HFFc6 (cell line): ENCODE data around the gene SNX30. TPM values are rescaled to one million over a fixed set of nuclear protein-coding genes. Genes with fewer than 3 reads are reported as not detected.
A peak's percentile ranks its signal among the peaks of the same experiment; 100 is the strongest.

Experiments
- DNase-seq: peaks from one replicate; pipeline ENCODE4 v3.0.0-alpha.2; 2018
- H3K27ac Mint-ChIP-seq: 2 replicates; pipeline ENCODE4 v1.8.0; 2020; ENCODE audit warnings: mild to moderate bottlenecking, mixed read lengths
- H3K27me3 Mint-ChIP-seq: 2 replicates; pipeline ENCODE4 v1.8.0; 2021; ENCODE audit warnings: mild to moderate bottlenecking, moderate library complexity, mixed read lengths; ENCODE audit not compliant: insufficient read depth
- H3K36me3 Mint-ChIP-seq: 2 replicates; pipeline ENCODE4 v1.8.0; 2021; ENCODE audit warnings: low read depth, mixed read lengths
- H3K4me1 Mint-ChIP-seq: 2 replicates; pipeline ENCODE4 v1.8.0; 2020; ENCODE audit warnings: low read depth, mixed read lengths
- H3K4me3 Mint-ChIP-seq: 2 replicates; pipeline ENCODE4 v1.8.0; 2020; ENCODE audit warnings: mild to moderate bottlenecking, moderate library complexity, mixed read lengths
- H3K9me3 Mint-ChIP-seq: 2 replicates; pipeline ENCODE4 v1.8.0; 2020; ENCODE audit warnings: mild to moderate bottlenecking, mixed read lengths
- total RNA-seq, 6 experiments: library from RNA; stranded (reverse); fragmentation: NEBNext Ultra II Directional; extraction: Animal tissue kit (Norgen Biotek cat#: 25700); gene quantifications; 2 replicates in 1 of 6; 3 replicates in 5 of 6; pipeline ENCODE4 v1.2.3, GENCODE V29; 2021
- TF ChIP-seq, protein P1 (sequence below): fragments of 200-600 bp; sonication (generic); IDR thresholded peaks from 2 replicates; pipeline ENCODE4 v1.5.0; 2021; ENCODE audit warnings: antibody characterized with exemption, mild to moderate bottlenecking

The SNX30 gene
- total RNA-seq, 6 experiments from 2014 or later = 11.1 to 14.9 (median 13.9) TPM

DNA sequence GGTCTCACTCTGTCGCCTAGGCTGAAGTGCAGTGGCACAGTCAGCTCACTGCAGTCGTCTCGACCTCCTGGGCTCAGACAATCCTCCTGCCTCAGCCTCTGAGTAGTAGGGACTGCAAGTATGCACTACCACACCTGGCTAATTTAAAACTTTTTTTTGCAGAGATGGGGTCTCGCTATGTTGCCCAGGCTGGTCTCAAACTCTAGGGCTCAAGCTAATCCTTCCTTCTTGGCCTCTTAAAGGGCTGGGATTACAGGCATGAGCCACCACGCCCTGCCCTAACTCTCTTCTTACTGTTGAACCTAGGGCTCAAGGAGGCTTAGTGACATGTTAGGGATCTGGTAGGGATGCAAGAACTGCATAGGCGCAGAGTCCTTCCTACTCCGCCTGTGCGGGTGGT lies 65.3 kb downstream of the SNX30 start:
- Mint-ChIP-seq H3K4me1 (peaks cover 16% of the 10 kb centered on the region), H3K36me3 (peaks cover 7% of the 10 kb centered on the region), H3K9me3 (no peaks in the 10 kb centered on the region), H3K27me3 (no peaks in the 10 kb centered on the region; the same call in none of the 2 replicates), H3K27ac (no peak overlapping the region), H3K4me3 (no peak overlapping the region)
- TF ChIP-seq, protein P1, sequence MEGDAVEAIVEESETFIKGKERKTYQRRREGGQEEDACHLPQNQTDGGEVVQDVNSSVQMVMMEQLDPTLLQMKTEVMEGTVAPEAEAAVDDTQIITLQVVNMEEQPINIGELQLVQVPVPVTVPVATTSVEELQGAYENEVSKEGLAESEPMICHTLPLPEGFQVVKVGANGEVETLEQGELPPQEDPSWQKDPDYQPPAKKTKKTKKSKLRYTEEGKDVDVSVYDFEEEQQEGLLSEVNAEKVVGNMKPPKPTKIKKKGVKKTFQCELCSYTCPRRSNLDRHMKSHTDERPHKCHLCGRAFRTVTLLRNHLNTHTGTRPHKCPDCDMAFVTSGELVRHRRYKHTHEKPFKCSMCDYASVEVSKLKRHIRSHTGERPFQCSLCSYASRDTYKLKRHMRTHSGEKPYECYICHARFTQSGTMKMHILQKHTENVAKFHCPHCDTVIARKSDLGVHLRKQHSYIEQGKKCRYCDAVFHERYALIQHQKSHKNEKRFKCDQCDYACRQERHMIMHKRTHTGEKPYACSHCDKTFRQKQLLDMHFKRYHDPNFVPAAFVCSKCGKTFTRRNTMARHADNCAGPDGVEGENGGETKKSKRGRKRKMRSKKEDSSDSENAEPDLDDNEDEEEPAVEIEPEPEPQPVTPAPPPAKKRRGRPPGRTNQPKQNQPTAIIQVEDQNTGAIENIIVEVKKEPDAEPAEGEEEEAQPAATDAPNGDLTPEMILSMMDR = no peak
- DNase-seq = no peak

DNA sequence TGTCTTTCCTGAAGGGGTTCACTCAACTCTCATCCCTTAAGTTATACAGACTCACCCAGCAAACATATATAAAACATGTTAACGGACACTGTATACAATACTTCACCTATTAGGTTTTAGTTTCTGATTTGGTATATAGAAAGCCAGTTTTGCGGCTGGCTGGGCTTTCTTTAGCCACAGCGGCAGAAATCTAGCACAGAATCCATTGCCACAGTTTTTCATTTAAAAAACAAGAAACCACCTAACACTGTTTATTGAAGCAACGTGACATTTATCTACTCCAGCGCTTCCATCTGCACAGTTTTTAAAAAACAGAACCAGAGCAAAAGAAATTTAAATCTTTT lies 67.3 kb downstream of the SNX30 start:
- no peak for DNase-seq
- H3K9me3 Mint-ChIP-seq = no peaks in the 10 kb centered on the region
- H3K27me3 Mint-ChIP-seq = no peaks in the 10 kb centered on the region; the same call in none of the 2 replicates
- H3K27ac Mint-ChIP-seq = no peak overlapping the region
- H3K4me3 Mint-ChIP-seq = no peak overlapping the region
- TF ChIP-seq, protein P1 = no peak
- peaks cover 7% of the 10 kb centered on the region for H3K36me3 Mint-ChIP-seq
- peaks cover 19% of the 10 kb centered on the region for H3K4me1 Mint-ChIP-seq

DNA sequence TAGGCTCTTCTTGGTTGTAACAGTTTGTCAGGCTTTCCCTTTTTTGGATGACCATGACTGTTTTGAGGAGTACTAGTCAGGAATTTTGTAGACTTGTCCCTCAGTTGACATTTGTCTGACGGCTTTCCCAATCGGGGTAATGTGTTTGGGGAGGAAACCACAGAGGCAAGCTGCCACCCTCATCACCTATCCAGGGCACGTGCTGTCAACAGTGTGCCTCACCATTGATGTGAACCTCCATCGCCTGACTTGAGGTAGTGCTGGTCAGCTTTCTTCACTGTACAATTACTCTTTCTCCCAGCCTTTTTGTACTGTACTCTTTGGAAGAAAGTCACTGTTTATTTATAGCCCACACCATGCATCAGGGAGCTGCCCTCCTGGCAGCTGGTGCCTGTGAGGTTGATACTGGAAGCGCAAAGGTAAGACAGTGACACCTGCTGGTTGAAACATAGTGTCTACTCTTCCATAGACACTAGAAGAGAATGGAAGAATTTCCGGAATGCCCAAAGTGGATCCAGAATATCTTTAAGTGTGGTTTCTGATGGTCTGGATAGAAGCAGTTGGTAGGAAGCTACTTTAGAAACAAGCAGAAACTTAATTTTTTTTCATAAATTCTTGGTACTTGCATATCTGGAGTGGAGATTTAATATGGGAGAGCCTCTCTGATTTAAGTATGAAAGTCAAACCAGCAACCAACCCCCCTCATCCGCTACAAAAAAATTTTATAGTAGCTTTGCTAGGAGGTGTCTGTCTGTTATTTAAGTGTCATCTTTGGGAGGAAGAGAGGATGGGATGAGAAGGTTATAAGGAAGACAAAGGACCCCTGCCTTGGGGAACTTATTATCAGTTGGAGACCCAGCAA lies 69.3 kb downstream of the SNX30 start:
- peaks cover 19% of the 10 kb centered on the region for H3K4me1 Mint-ChIP-seq

DNA sequence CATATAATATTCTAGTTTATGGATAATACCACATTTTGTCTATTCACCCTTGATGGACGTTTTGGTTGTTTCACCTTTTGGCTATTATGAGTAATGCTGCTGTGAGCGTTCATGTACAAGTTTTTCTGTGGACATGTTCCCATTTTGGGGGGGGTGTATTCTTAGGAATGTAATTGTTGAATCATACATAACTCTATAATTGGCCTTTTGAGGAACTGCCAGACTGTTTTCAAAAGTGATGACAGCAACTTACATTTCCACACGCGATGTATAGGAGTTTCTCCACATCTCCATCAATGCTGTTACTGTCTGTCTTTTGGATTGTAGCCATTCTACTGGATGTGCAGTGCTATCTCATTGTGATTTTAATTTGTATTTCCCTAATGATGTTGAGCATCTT lies 70.3 kb downstream of the SNX30 start:
- TF ChIP-seq, protein P1 = no peak
- H3K27ac Mint-ChIP-seq = 0 out of 2 replicates have a peak overlapping the region, but pooled peaks have one; percentile 11
- no peaks in the 10 kb centered on the region for H3K9me3 Mint-ChIP-seq
- H3K27me3 Mint-ChIP-seq = no peaks in the 10 kb centered on the region; the same call in none of the 2 replicates
- peak; percentile 79 for DNase-seq
- H3K36me3 Mint-ChIP-seq = peaks cover 14% of the 10 kb centered on the region
- H3K4me1 Mint-ChIP-seq = peaks cover 19% of the 10 kb centered on the region
- no peak overlapping the region for H3K4me3 Mint-ChIP-seq

More for the DNA sequence above, 69.3 kb downstream of the SNX30 start:
- Mint-ChIP-seq H3K27me3 (no peaks in the 10 kb centered on the region; the same call in none of the 2 replicates), H3K4me3 (0 out of 2 replicates have a peak overlapping the region, but pooled peaks have one; percentile 6), H3K27ac (peak overlapping the region; percentile 59), H3K9me3 (no peaks in the 10 kb centered on the region), H3K36me3 (peaks cover 13% of the 10 kb centered on the region)
- TF ChIP-seq, protein P1 = peak; percentile 85
- peak; percentile 76 for DNase-seq

DNA sequence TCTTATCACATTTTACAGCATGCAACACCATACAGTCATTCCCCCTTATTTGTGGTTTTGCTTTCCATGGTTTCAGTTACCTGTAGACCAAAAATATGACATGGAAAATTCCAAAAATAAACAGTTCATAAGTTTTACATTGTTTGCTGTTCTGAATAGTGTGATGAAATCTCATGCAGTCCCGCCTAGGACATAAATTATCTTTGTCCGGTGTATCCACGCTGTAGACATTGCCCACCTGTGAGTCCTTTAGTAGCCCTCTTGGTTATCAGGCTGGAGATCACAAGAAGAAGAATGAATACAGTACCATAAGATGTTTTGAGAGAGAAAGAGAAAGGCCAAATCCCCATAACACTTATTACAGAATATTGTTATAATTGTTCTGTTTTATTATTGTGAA lies 72.1 kb downstream of the SNX30 start:
- Mint-ChIP-seq H3K36me3 (peaks cover 14% of the 10 kb centered on the region), H3K27ac (no peak overlapping the region), H3K4me3 (no peak overlapping the region), H3K9me3 (no peaks in the 10 kb centered on the region), H3K4me1 (peaks cover 19% of the 10 kb centered on the region), H3K27me3 (no peaks in the 10 kb centered on the region; the same call in none of the 2 replicates)
- DNase-seq = no peak
- TF ChIP-seq, protein P1 = no peak
